Measurements from ENCODE around the gene CD48. TPM values are rescaled to one million over a fixed set of nuclear protein-coding genes. Genes with fewer than 3 reads are reported as not detected.

CD48 gene
- total RNA-seq, 4 donors from 2014 or later: 1.1 to 14.6 (median 2.6) TPM

DNA sequence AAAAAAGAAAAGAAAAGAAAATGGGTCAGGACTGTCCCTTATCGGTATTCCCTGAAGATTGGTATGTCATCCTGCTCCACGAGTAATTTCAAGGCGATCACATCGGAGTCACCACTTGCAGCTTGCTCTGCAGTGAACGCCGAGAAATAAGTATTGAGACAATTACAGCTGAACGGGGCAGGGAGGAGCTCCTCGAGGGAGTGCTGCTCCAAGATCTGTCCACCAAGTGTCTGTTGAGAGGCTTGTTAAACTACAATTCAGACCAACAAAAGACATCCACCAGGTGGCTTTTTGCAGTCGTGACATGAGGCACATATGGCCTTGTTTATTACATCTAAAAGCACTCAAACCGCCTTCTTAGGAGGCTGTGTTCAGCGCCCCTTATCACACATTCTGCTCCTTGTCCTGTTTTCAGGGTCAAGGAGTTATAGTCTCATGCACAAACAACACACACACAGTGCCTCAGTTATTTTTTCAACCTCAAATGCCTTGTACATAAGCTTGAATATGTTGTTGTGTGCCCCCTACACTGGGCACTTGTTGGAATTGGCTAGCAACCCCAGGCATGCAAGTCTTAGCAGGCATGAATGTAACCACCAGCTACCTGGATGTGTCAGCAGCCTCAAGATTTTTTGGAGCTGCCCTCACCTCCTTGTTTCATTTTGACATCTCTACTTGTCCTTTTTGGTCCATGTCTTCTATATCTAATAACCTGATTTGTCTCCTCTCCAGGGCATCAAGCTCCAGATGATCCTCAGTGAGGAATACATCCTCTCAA, 13.0 kb upstream of the CD48 start:
- no peak overlapping the region for H3K4me3 ChIP-seq
- DNase-seq (ENCODE audit: extremely low spot score): no peak
- whole genome bisulfite sequencing: 67% methylated on average over 11 of the region's 11 CpGs
- H3K27ac ChIP-seq (replicated peaks in 1 of 4): no peak overlapping the region
- H3K9me3 ChIP-seq: no peaks in the 10 kb centered on the region
- TF ChIP-seq EP300 (IDR thresholded peaks at IDR 0.05): no peak
- TF ChIP-seq POLR2A (IDR thresholded peaks at IDR 0.05; ENCODE audit: low read depth): no peak
- TF ChIP-seq, protein P1, sequence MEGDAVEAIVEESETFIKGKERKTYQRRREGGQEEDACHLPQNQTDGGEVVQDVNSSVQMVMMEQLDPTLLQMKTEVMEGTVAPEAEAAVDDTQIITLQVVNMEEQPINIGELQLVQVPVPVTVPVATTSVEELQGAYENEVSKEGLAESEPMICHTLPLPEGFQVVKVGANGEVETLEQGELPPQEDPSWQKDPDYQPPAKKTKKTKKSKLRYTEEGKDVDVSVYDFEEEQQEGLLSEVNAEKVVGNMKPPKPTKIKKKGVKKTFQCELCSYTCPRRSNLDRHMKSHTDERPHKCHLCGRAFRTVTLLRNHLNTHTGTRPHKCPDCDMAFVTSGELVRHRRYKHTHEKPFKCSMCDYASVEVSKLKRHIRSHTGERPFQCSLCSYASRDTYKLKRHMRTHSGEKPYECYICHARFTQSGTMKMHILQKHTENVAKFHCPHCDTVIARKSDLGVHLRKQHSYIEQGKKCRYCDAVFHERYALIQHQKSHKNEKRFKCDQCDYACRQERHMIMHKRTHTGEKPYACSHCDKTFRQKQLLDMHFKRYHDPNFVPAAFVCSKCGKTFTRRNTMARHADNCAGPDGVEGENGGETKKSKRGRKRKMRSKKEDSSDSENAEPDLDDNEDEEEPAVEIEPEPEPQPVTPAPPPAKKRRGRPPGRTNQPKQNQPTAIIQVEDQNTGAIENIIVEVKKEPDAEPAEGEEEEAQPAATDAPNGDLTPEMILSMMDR (IDR thresholded peaks at IDR 0.05): no peak
- no peak for TF ChIP-seq POLR2AphosphoS5 (IDR thresholded peaks at IDR 0.05)
- no peaks in the 10 kb centered on the region for H3K36me3 ChIP-seq
- intact Hi-C loops (cut with DNase I): loop anchor here (5.0 kb wide), 1 partner anchor 373 kb away; the partner anchor contains the start of gene KLHDC9
- peaks cover 0 to 5% (median 0%) of the 10 kb centered on the region in 4 donors for H3K4me1 ChIP-seq
- no peaks in the 10 kb centered on the region for H3K27me3 ChIP-seq

DNA sequence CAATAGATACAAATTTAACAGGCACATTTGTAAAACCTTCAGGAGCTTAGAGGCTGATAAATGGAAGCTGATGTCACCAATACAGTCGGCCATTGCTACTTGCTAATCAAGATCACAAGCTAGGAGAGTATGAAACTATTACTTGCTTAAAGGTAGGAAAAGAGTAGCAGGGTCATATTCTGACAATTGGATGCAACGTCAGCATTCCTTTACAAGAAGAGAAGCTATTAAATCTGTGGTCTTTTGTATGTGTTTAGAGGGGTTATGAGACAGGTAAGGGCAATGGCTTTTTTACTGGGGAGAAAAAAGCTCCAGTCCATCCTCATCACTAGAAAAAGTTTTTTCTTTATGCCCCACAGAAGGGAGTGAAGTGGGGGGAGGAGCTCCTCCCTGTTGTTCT, 11.7 kb upstream of the CD48 start:
- Histone ChIP-seq H3K36me3 (no peaks in the 10 kb centered on the region), H3K27ac (replicated peaks in 1 of 4) (no peak overlapping the region), H3K9me3 (no peaks in the 10 kb centered on the region), H3K27me3 (no peaks in the 10 kb centered on the region), H3K4me1 (peaks cover 0 to 5% (median 0%) of the 10 kb centered on the region in 4 donors), H3K4me3 (no peak overlapping the region)
- no peak for TF ChIP-seq EP300 (IDR thresholded peaks at IDR 0.05)
- no peak for TF ChIP-seq POLR2AphosphoS5 (IDR thresholded peaks at IDR 0.05)
- no peak for TF ChIP-seq POLR2A (IDR thresholded peaks at IDR 0.05; ENCODE audit: low read depth)
- TF ChIP-seq, protein P1 (IDR thresholded peaks at IDR 0.05): no peak
- WGBS: 70% methylated on average over 2 of the region's 2 CpGs
- DNase-seq (ENCODE audit: extremely low spot score): no peak
- intact Hi-C loops (cut with DNase I): no loop called here

DNA sequence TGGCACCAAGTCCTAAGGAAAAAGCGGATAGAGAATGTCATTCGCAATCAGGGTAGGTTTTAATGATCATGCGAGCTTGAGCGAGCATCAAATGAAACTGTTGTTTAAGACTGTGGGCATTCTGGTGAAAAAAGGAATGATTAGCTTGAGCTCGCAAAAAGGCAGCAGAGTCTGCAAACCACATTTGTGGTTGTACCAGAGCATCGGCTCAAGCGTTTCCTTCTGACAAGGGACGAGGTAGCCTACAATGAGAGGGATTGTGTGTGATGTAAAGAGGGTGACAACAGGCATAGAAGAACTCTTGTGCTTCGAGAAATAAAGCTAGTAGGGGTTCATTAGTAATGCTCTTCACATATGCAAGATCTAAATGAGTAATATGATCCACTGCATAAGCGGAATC, 11.1 kb upstream of the CD48 start:
- intact Hi-C loops (cut with DNase I): no loop called here
- no peak for TF ChIP-seq POLR2AphosphoS5 (IDR thresholded peaks at IDR 0.05)
- TF ChIP-seq, protein P1 (IDR thresholded peaks at IDR 0.05): no peak
- Histone ChIP-seq H3K4me3 (no peak overlapping the region), H3K36me3 (no peaks in the 10 kb centered on the region), H3K27ac (replicated peaks in 1 of 4) (no peak overlapping the region), H3K9me3 (no peaks in the 10 kb centered on the region), H3K4me1 (peaks cover 0 to 5% (median 0%) of the 10 kb centered on the region in 4 donors), H3K27me3 (peaks cover 0 to 3% (median 0%) of the 10 kb centered on the region in 4 donors)
- WGBS: 79% methylated on average over 10 of the region's 10 CpGs
- no peak for DNase-seq (ENCODE audit: extremely low spot score)

DNA sequence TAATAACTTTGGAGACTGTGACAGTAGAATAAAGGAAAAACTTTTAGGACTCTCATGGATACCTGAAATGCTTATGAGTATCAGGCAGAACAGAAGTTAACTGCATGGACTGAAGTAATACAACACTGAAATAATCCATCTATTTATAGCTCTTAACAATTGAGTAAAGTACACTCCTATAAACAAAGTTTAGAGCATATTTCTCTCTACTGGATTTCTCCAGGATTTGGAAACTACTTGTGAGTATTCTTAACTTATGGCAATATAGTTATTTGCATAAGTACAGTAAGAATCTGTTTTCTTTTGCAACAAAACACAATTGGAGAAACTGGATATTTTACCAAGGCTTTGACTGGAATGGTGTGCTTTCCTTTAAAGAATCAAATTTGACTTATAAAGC, 9.9 kb upstream of the CD48 start:
- Histone ChIP-seq H3K4me3 (no peak overlapping the region), H3K36me3 (no peaks in the 10 kb centered on the region), H3K27me3 (peaks cover 0 to 6% (median 0%) of the 10 kb centered on the region in 4 donors), H3K27ac (replicated peaks in 1 of 4) (no peak overlapping the region), H3K9me3 (no peaks in the 10 kb centered on the region), H3K4me1 (peaks cover 0 to 3% (median 0%) of the 10 kb centered on the region in 4 donors)
- DNase-seq (ENCODE audit: extremely low spot score): no peak
- intact Hi-C loops (cut with DNase I): no loop called here
- no peak for TF ChIP-seq POLR2A (IDR thresholded peaks at IDR 0.05; ENCODE audit: low read depth)
- TF ChIP-seq EP300 (IDR thresholded peaks at IDR 0.05): no peak
- TF ChIP-seq, protein P1 (IDR thresholded peaks at IDR 0.05): no peak
- no peak for TF ChIP-seq POLR2AphosphoS5 (IDR thresholded peaks at IDR 0.05)
